IMR-90 (cell line): ENCODE data around the gene TOX3. TPM values are rescaled to one million over a fixed set of nuclear protein-coding genes. Genes with fewer than 3 reads are reported as not detected.

Experiments used
- ATAC-seq: fragments of 200-7000 bp; cut with Tn5 transposase; 2 replicates; pipeline ENCODE4 v1.9.1; 2020; ENCODE audit warnings: low read depth, mild to moderate bottlenecking, moderate library complexity
- BruUV-seq: library from RNA; stranded (reverse); fragments of 400-500 nt; replicated peaks from 2 replicates; lab custom pipeline; 2021; lab: Mats Ljungman, UMichigan
- CTCF ChIA-PET: fragments of 300-600 bp; formaldehyde crosslinking; extraction: SDS; loops from one replicate; lab custom pipeline; 2021; ENCODE audit warnings: antibody characterized with exemption; lab: Yijun Ruan, JAX
- POLR2A ChIA-PET: fragments of 300-600 bp; sonication (Branson Sonifier 250); formaldehyde crosslinking; loops from one replicate; lab custom pipeline; 2022; ENCODE audit warnings: antibody characterized with exemption; ENCODE audit not compliant: unreplicated experiment; lab: Charles Lee
- DNase-seq: peaks from one replicate; pipeline ENCODE4 v3.0.0; 2013
- H2AFZ ChIP-seq: replicated peaks from 2 replicates; pipeline ENCODE3; 2013; ENCODE audit warnings: low read length, mild to moderate bottlenecking; ENCODE audit not compliant: poor library complexity
- H2AK5ac ChIP-seq: 2 replicates; pipeline ENCODE4 v1.6.1; 2013; ENCODE audit warnings: low read depth, low read length, inconsistent platforms
- H2AK9ac ChIP-seq: replicated peaks from 2 replicates; pipeline ENCODE3; 2013; ENCODE audit warnings: mild to moderate bottlenecking, low read depth, low read length, moderate library complexity; ENCODE audit not compliant: poor library complexity
- H2BK120ac ChIP-seq: 2 replicates; pipeline ENCODE4 v1.6.1; 2013; ENCODE audit warnings: low read depth, low read length, inconsistent platforms
- H2BK15ac ChIP-seq: 3 replicates; pipeline ENCODE4 v1.6.1; 2013; ENCODE audit warnings: low read depth, low read length, inconsistent platforms
- H2BK20ac ChIP-seq: 2 replicates; pipeline ENCODE4 v1.6.1; 2013; ENCODE audit warnings: low read depth, mild to moderate bottlenecking, inconsistent platforms, low read length, moderate library complexity
- H2BK5ac ChIP-seq: 2 replicates; pipeline ENCODE4 v1.6.1; 2013; ENCODE audit warnings: mild to moderate bottlenecking, low read depth, low read length, inconsistent platforms; ENCODE audit not compliant: poor library complexity, severe bottlenecking
- H3K14ac ChIP-seq: replicated peaks from 2 replicates; pipeline ENCODE4 v1.6.1; 2013; ENCODE audit warnings: low read depth, low read length, inconsistent platforms
- H3K18ac ChIP-seq: 2 replicates; pipeline ENCODE4 v1.6.1; 2013; ENCODE audit warnings: low read depth, low read length, control low read depth
- H3K23ac ChIP-seq: 2 replicates; pipeline ENCODE4 v1.6.1; 2013; ENCODE audit warnings: low read depth, low read length, inconsistent platforms
- H3K27ac ChIP-seq: 2 replicates; pipeline ENCODE4 v1.5.1; 2013; ENCODE audit warnings: mild to moderate bottlenecking, control low read depth, low read length; ENCODE audit not compliant: insufficient read depth
- H3K27me3 ChIP-seq: 2 replicates; pipeline ENCODE4 v1.6.1; 2013; ENCODE audit warnings: low read length; ENCODE audit not compliant: control insufficient read depth, insufficient read depth
- H3K36me3 ChIP-seq: 2 replicates; pipeline ENCODE4 v1.6.1; 2013; ENCODE audit warnings: low read length, mixed read lengths; ENCODE audit not compliant: control insufficient read depth, insufficient read depth
- H3K4ac ChIP-seq: 2 replicates; pipeline ENCODE4 v1.6.1; 2013; ENCODE audit warnings: low read depth, low read length, inconsistent platforms
- H3K4me1 ChIP-seq: 2 replicates; pipeline ENCODE4 v1.6.1; 2013; ENCODE audit warnings: low read length, mixed read lengths; ENCODE audit not compliant: control insufficient read depth, insufficient read depth
- H3K4me2 ChIP-seq: 2 replicates; pipeline ENCODE4 v1.6.1; 2013; ENCODE audit warnings: low read depth, mild to moderate bottlenecking, control low read depth, low read length, moderate library complexity
- H3K4me3 ChIP-seq: 2 replicates; pipeline ENCODE4 v1.5.1; 2013; ENCODE audit warnings: low read depth, mild to moderate bottlenecking, control low read depth, low read length, moderate library complexity; ENCODE audit not compliant: insufficient read depth
- H3K56ac ChIP-seq: 2 replicates; pipeline ENCODE4 v1.6.1; 2013; ENCODE audit warnings: low read length, inconsistent platforms; ENCODE audit not compliant: insufficient read depth; ENCODE audit errors: extremely low read depth
- H3K79me1 ChIP-seq, 2 experiments: 2 replicates each; pipeline ENCODE4 v1.6.1; 2013; ENCODE audit warnings: low read length in 2 of 2, inconsistent platforms in 1 of 2, low read depth in 1 of 2
- H3K9ac ChIP-seq: 2 replicates; pipeline ENCODE4 v1.6.1; 2013; ENCODE audit warnings: low read depth, low read length, control low read depth
- H3K9me1 ChIP-seq: 2 replicates; pipeline ENCODE4 v1.6.1; 2013; ENCODE audit warnings: low read length, inconsistent platforms; ENCODE audit not compliant: insufficient read depth
- H3K9me3 ChIP-seq: 2 replicates; pipeline ENCODE4 v1.6.1; 2013; ENCODE audit warnings: low read length; ENCODE audit not compliant: control insufficient read depth, insufficient read depth
- H4K20me1 ChIP-seq: 2 replicates; pipeline ENCODE4 v1.6.1; 2013; ENCODE audit warnings: low read length, inconsistent platforms; ENCODE audit not compliant: insufficient read depth
- H4K5ac ChIP-seq: 2 replicates; pipeline ENCODE4 v1.6.1; 2013; ENCODE audit warnings: mild to moderate bottlenecking, low read depth, low read length, control low read depth
- H4K8ac ChIP-seq, 2 experiments: 2 replicates each; pipeline ENCODE4 v1.6.1; 2013; ENCODE audit warnings: low read depth in 2 of 2, low read length in 2 of 2, control low read depth in 1 of 2, inconsistent platforms in 1 of 2
- H4K91ac ChIP-seq: 2 replicates; pipeline ENCODE4 v1.6.1; 2013; ENCODE audit warnings: low read depth, low read length, inconsistent platforms; ENCODE audit not compliant: insufficient read depth
- BHLHE40 ChIP-seq: fragments of 150-350 bp; IDR thresholded peaks from 2 replicates; pipeline ENCODE4 v1.6.1; 2016; ENCODE audit warnings: mild to moderate bottlenecking, low read depth, low read length
- CHD1 ChIP-seq: IDR thresholded peaks from 2 replicates; pipeline ENCODE4 v1.6.1; 2012; ENCODE audit warnings: low read depth, low read length, improper control_type of control experiment
- FOS ChIP-seq: fragments of 150-350 bp; IDR thresholded peaks from 2 replicates; pipeline ENCODE4 v1.6.1; 2016; ENCODE audit warnings: low read depth, low read length
- MXI1 ChIP-seq: IDR thresholded peaks from 2 replicates; pipeline ENCODE4 v1.6.1; 2012; ENCODE audit warnings: low read depth, mild to moderate bottlenecking, low read length, moderate library complexity, borderline replicate concordance
- POLR2A ChIP-seq: IDR thresholded peaks from 2 replicates; pipeline ENCODE4 v1.6.1; 2012; ENCODE audit warnings: mild to moderate bottlenecking, low read depth, low read length
- RCOR1 ChIP-seq: IDR thresholded peaks from 2 replicates; pipeline ENCODE4 v1.6.1; 2012; ENCODE audit warnings: mild to moderate bottlenecking, low read length, improper control_type of control experiment; ENCODE audit not compliant: insufficient replicate concordance
- RFX5 ChIP-seq: IDR thresholded peaks from 2 replicates; pipeline ENCODE4 v1.8.0; 2012; ENCODE audit warnings: low read depth, mild to moderate bottlenecking, low read length, moderate library complexity
- WGBS, 2 experiments: methylation state at CpG; one replicate each; pipeline versions ENCODE4 v1.1.5 to v1.1.7; 2013; ENCODE audit warnings: missing lambda C conversion rate in 2 of 2; ENCODE audit not compliant: insufficient read length in 1 of 2; ENCODE audit errors: extremely low coverage in 2 of 2; 5-methylcytosine and 5-hydroxymethylcytosine counted together
- dilution Hi-C: fragments of 300-500 bp; cut with HindIII; formaldehyde crosslinking; loops from one replicate; pipeline ENCODE4 v1.14.3; 2018; ENCODE audit warnings: low sequenced_read_pairs; ENCODE audit not compliant: unreplicated experiment
- in situ Hi-C: fragments of 300-500 bp; cut with MboI; formaldehyde crosslinking; loops from 3 replicates; pipeline ENCODE4 v1.14.3; 2019; ENCODE audit warnings: low sequenced_read_pairs, inconsistent platforms, mixed read lengths
- intact Hi-C: fragments of 100-400 bp; cut with micrococcal nuclease; formaldehyde crosslinking; loops from 2 replicates; pipeline ENCODE4 v1.10.0; 2022
- polyA plus RNA-seq, 3 experiments: library from polyadenylated mRNA; depleted of rRNA; stranded (reverse); fragments of >200 nt; gene quantifications; 2 replicates each; pipeline ENCODE4 v1.2.3, GENCODE V29; 2012; ENCODE audit warnings: low replicate concordance in 1 of 3
- total RNA-seq: library from RNA; depleted of rRNA; stranded (reverse); fragments of >200 nt; gene quantifications from 2 replicates; pipeline ENCODE4 v1.2.3, GENCODE V29; 2012
- TF ChIP-seq, protein P1 (sequence below): fragments of 150-350 bp; IDR thresholded peaks from 2 replicates; pipeline ENCODE4 v1.6.1; 2017; ENCODE audit warnings: mild to moderate bottlenecking, antibody characterized with exemption, low read length, low read depth

The TOX3 gene
- total and polyA plus RNA-seq, 2 of the 4 experiments (the other 2 are of a cell fraction), result not detected

DNA sequence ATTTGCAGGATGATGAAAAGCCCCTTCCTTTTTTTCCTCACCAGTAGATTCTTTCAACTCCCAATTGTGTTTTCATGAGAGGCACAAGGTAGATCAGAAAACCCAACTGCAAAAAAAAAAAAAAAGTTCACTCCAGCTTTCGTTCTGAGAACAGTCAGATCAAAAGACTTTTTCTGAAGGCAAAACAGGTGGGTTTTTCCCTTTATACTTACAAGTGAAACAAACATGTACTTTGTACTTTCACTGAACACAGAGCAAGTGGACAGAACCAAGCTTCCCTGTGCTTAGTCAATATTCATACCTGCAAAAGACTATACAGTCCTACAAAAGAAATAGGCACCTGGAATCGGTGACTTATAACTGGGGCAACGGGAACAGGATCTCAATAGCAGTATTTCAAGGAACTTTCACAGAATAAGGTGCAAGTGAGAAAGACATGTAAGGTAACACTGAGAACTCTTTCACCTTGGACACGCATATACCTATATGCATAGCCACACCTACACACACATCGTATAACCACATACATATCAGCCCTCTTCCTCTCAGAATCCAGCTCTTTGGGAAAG lies 54.1 kb downstream of the TOX3 start:
- ATAC-seq (no peak), DNase-seq (no peak)
- H3K27ac ChIP-seq, result no peak overlapping the region
- no peak overlapping the region for H2BK20ac ChIP-seq
- H2AK5ac ChIP-seq, result no peak overlapping the region
- no CpG with 5 or more reads among the region's 5 CpGs for WGBS, 2 experiments
- CTCF ChIA-PET, result no interaction called here
- no peak overlapping the region for H3K4me2 ChIP-seq
- dilution Hi-C loops (no loop called here), intact Hi-C loops (no loop called here), in situ Hi-C loops (no loop called here)
- no peak overlapping the region for H2AFZ ChIP-seq
- no peaks in the 10 kb centered on the region for H4K20me1 ChIP-seq
- no peak overlapping the region for H2BK15ac ChIP-seq
- H3K36me3 ChIP-seq, result no peaks in the 10 kb centered on the region
- no peak overlapping the region for H4K91ac ChIP-seq
- no peak overlapping the region for H3K23ac ChIP-seq
- H4K8ac ChIP-seq, result no peak overlapping the region
- H3K18ac ChIP-seq, result no peak overlapping the region
- H3K4ac ChIP-seq, result no peak overlapping the region
- no peak overlapping the region for H3K56ac ChIP-seq
- no peak overlapping the region for H3K14ac ChIP-seq
- no peak overlapping the region for H2AK9ac ChIP-seq
- BruUV-seq, result no TSS peak
- H3K9me3 ChIP-seq, result peaks cover 2% of the 10 kb centered on the region; the same call in 1 of the 2 replicates
- H3K9me1 ChIP-seq, result no peaks in the 10 kb centered on the region
- no peak overlapping the region for H2BK120ac ChIP-seq
- TF ChIP-seq POLR2A (no peak), RFX5 (no peak), MXI1 (no peak), FOS (no peak), BHLHE40 (no peak), RCOR1 (no peak), CHD1 (no peak)
- TF ChIP-seq, protein P1, sequence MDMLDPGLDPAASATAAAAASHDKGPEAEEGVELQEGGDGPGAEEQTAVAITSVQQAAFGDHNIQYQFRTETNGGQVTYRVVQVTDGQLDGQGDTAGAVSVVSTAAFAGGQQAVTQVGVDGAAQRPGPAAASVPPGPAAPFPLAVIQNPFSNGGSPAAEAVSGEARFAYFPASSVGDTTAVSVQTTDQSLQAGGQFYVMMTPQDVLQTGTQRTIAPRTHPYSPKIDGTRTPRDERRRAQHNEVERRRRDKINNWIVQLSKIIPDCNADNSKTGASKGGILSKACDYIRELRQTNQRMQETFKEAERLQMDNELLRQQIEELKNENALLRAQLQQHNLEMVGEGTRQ, result no peak
- POLR2A ChIA-PET, result no interaction called here
- H3K4me3 ChIP-seq, result no peak overlapping the region
- H2BK5ac ChIP-seq, result no peak overlapping the region
- no peak overlapping the region for H3K9ac ChIP-seq
- no peak overlapping the region for H4K5ac ChIP-seq
- no peaks in the 10 kb centered on the region for H3K79me1 ChIP-seq
- H3K27me3 ChIP-seq, result no peaks in the 10 kb centered on the region
- no peaks in the 10 kb centered on the region for H3K4me1 ChIP-seq
